Measurements from ENCODE around the gene TAS1R1.

The TAS1R1 gene

GRCh38 chr1:6574818-6575217 is 19.7 kb downstream of the TAS1R1 start:
- no peak for FAIRE-seq

GRCh38 chr1:6577831-6578525 is 22.9 kb downstream of the TAS1R1 start:
- FAIRE-seq, result no peak

- no peak for FAIRE-seq
Observed at GRCh38 chr1:6578624-6579373, 23.7 kb downstream of the TAS1R1 start.

- peak; percentile 94 for FAIRE-seq
Observed at GRCh38 chr1:6579374-6580118, 24.4 kb downstream of the TAS1R1 start, which contains the start of gene ZBTB48. ZBTB48 (plus strand) TSS chr1:6579994; CDS start chr1:6580610, 616 bp downstream.

- no peak for FAIRE-seq
Observed at GRCh38 chr1:6580119-6580592, 25.0 kb downstream of the TAS1R1 start.

GRCh38 chr1:6580593-6581409 is 25.7 kb downstream of the TAS1R1 start:
- FAIRE-seq, result no peak

GRCh38 chr1:6581561-6582305 is 26.6 kb downstream of the TAS1R1 start:
- FAIRE-seq, result no peak

GRCh38 chr1:6582370-6582769 is 27.3 kb downstream of the TAS1R1 start:
- no peak for FAIRE-seq

- FAIRE-seq, result no peak
Observed at GRCh38 chr1:6584126-6585080, 29.3 kb downstream of the TAS1R1 start.

GRCh38 chr1:6585081-6585722 is 30.1 kb downstream of the TAS1R1 start:
- no peak for FAIRE-seq

GRCh38 chr1:6585841-6586240 is 30.7 kb downstream of the TAS1R1 start:
- no peak for FAIRE-seq

GRCh38 chr1:6586404-6586816 is 31.3 kb downstream of the TAS1R1 start:
- FAIRE-seq, result no peak

- no peak for FAIRE-seq
Observed at GRCh38 chr1:6587261-6588005, 32.3 kb downstream of the TAS1R1 start.

- FAIRE-seq, result no peak
Observed at GRCh38 chr1:6588128-6588892, 33.2 kb downstream of the TAS1R1 start.

- FAIRE-seq, result no peak
Observed at GRCh38 chr1:6588893-6589520, 33.9 kb downstream of the TAS1R1 start.

- no peak for FAIRE-seq
Observed at GRCh38 chr1:6590046-6590445, 34.9 kb downstream of the TAS1R1 start.

- FAIRE-seq, result no peak
Observed at GRCh38 chr1:6591222-6591621, 36.1 kb downstream of the TAS1R1 start.

- FAIRE-seq, result no peak
Observed at GRCh38 chr1:6591644-6592043, 36.5 kb downstream of the TAS1R1 start.

All from islet of Langerhans (tissue), 1 donor.